ENCODE measurements around the gene PTPRG. TPM values are rescaled to one million over a fixed set of nuclear protein-coding genes. Genes with fewer than 3 reads are reported as not detected.

PTPRG gene
- total and polyA plus RNA-seq, 2 of the 13 experiments (the other 11 are each of a cell fraction or from before 2014, with no cell fraction given), result 8.0 to 25.3 TPM

DNA sequence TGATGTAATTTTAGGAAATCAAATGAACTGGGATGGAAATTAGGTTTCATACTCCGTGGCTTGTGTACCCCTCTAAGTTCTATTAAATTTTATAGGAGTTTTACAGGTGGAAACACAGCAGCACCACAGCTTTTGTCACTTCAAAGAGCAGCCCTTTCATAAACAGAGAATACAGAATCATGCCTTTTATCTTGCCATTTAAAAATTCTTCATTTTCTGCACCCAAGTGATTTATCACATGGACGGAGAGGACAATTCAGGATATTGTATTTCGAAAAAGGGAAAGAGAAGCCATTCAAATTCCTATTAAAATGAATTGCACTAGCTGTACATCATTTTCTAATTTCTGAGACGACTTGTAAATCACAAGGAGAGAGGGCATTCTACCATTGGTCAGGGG, 245.4 kb downstream of the PTPRG start:
- H3K4me1 ChIP-seq (ENCODE audit: insufficient read depth, low read length), result peaks cover 40% of the 10 kb centered on the region
- 0 out of 5 replicates have a peak, but pooled peaks cover 0 to 1% of the 10 kb centered on the region in 2 experiments for H3K36me3 ChIP-seq (replicated peaks in 1 of 2; ENCODE audit: control insufficient read depth in 1 of 2, insufficient read depth in 2 of 2, low read length in 2 of 2)
- intact Hi-C loops (cut with micrococcal nuclease; ENCODE audit: unreplicated experiment) (loop anchor here (1.0 kb wide), 1 partner anchor 34 kb away; no protein-coding TSS in a partner anchor), in situ Hi-C loops (cut with HindIII; ENCODE audit: extremely low pct_ligation_motif_present, low pct_unique_long_range_greater_than_20kb) (no loop called here)
- H4K20me1 ChIP-seq (ENCODE audit: insufficient read depth, low read length), result no peaks in the 10 kb centered on the region
- H3K4me2 ChIP-seq (ENCODE audit: low read depth, low read length), result no peak overlapping the region
- ChIA-PET POLR2A (no interaction called here), CTCF (ENCODE audit: low intra/inter-chr PET ratio, low total read pairs) (no interaction called here)
- no peak overlapping the region for H3K27ac ChIP-seq (ENCODE audit: extremely low read length, insufficient read depth, low read length)
- ATAC-seq, result no peak
- H3K9ac ChIP-seq (ENCODE audit: insufficient read depth, low read depth, low read length), result no peak overlapping the region
- FAIRE-seq, result no peak
- H3K4me3 ChIP-seq (replicated peaks in 1 of 3; ENCODE audit: insufficient read depth in 1 of 3, low read depth in 2 of 3, low read length in 3 of 3), result no peak overlapping the region
- no peak overlapping the region for H2AFZ ChIP-seq (ENCODE audit: low read length)
- no peak for DNase-seq (ENCODE audit: low spot score)
- no TSS peak for BruUV-seq (replicated peaks)
- no peak for TF ChIP-seq ZSCAN12 (CRISPR knock-in tag; IDR thresholded peaks at IDR 0.05)
- no peak for TF ChIP-seq ZNF788 (CRISPR knock-in tag; IDR thresholded peaks at IDR 0.05; ENCODE audit: borderline replicate concordance)
- no peak for TF ChIP-seq ZNF430 (CRISPR knock-in tag; IDR thresholded peaks at IDR 0.05)
- TF ChIP-seq CEBPZ (IDR thresholded peaks at IDR 0.05; ENCODE audit: low read length), result no peak
- TF ChIP-seq ZNF501 (CRISPR knock-in tag; IDR thresholded peaks at IDR 0.05), result no peak
- no peak for TF ChIP-seq MBD4 (IDR thresholded peaks at IDR 0.05; ENCODE audit: borderline replicate concordance, low read length)
- no peak for TF ChIP-seq ZNF562 (CRISPR knock-in tag; IDR thresholded peaks at IDR 0.05; ENCODE audit: borderline replicate concordance)
- TF ChIP-seq HNRNPK (IDR thresholded peaks at IDR 0.05; ENCODE audit: low read depth, low read length, poor library complexity, severe bottlenecking), result no peak
- no peak for TF ChIP-seq XBP1 (CRISPR knock-in tag; IDR thresholded peaks at IDR 0.05)
- TF ChIP-seq ISX (CRISPR knock-in tag; conservative IDR thresholded peaks at IDR 0.05), result no peak
- TF ChIP-seq, protein P1, sequence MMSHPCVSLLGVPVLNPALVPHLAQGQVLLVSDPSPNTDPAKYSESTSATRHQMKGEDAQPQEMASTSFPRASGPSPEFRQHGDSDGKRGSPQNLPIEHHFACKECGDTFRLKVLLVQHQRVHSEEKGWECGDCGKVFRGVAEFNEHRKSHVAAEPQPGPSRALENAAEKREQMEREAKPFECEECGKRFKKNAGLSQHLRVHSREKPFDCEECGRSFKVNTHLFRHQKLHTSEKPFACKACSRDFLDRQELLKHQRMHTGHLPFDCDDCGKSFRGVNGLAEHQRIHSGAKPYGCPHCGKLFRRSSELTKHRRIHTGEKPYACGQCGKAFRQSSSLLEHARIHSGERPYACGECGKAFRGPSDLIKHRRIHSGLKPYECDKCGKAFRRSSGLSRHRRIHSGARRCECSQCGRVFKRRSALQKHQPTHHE (CRISPR knock-in tag; IDR thresholded peaks at IDR 0.05; ENCODE audit: borderline replicate concordance), result no peak
- no peak for TF ChIP-seq ZNF232 (CRISPR knock-in tag; IDR thresholded peaks at IDR 0.05; ENCODE audit: borderline replicate concordance)
- TF ChIP-seq ZNF652 (CRISPR knock-in tag; IDR thresholded peaks at IDR 0.05; ENCODE audit: borderline replicate concordance, low read depth), result no peak
- no peak for TF ChIP-seq ZMYM4 (CRISPR knock-in tag; IDR thresholded peaks at IDR 0.05)
- TF ChIP-seq ZBTB38 (CRISPR knock-in tag; IDR thresholded peaks at IDR 0.05), result no peak
- no peak for TF ChIP-seq ONECUT2 (CRISPR knock-in tag; IDR thresholded peaks at IDR 0.05)
- TF ChIP-seq, protein P2, sequence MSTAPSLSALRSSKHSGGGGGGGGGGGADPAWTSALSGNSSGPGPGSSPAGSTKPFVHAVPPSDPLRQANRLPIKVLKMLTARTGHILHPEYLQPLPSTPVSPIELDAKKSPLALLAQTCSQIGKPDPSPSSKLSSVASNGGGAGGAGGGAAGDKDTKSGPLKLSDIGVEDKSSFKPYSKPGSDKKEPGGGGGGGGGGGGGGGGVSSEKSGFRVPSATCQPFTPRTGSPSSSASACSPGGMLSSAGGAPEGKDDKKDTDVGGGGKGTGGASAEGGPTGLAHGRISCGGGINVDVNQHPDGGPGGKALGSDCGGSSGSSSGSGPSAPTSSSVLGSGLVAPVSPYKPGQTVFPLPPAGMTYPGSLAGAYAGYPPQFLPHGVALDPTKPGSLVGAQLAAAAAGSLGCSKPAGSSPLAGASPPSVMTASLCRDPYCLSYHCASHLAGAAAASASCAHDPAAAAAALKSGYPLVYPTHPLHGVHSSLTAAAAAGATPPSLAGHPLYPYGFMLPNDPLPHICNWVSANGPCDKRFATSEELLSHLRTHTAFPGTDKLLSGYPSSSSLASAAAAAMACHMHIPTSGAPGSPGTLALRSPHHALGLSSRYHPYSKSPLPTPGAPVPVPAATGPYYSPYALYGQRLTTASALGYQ (CRISPR knock-in tag; IDR thresholded peaks at IDR 0.05), result no peak
- TF ChIP-seq ZSCAN9 (CRISPR knock-in tag; IDR thresholded peaks at IDR 0.05; ENCODE audit: borderline replicate concordance), result no peak
- no peaks in the 10 kb centered on the region for H3K27me3 ChIP-seq (ENCODE audit: control insufficient read depth in 1 of 2, insufficient read depth in 2 of 2, low read length in 2 of 2)
- 94% methylated on average over 4 of the region's 4 CpGs for WGBS (ENCODE audit: low lambda C conversion rate)
- no peaks in the 10 kb centered on the region for H3K9me3 ChIP-seq (ENCODE audit: low read length)
- no peaks in the 10 kb centered on the region for H3K79me2 ChIP-seq (ENCODE audit: insufficient read depth, low read length)

Data from HepG2 (cell line).